Measurements from ENCODE around the gene CDH4. TPM values are rescaled to one million over a fixed set of nuclear protein-coding genes. Genes with fewer than 3 reads are reported as not detected.

The CDH4 gene
- total RNA-seq, 1 experiment from 2014 or later = not detected

DNA sequence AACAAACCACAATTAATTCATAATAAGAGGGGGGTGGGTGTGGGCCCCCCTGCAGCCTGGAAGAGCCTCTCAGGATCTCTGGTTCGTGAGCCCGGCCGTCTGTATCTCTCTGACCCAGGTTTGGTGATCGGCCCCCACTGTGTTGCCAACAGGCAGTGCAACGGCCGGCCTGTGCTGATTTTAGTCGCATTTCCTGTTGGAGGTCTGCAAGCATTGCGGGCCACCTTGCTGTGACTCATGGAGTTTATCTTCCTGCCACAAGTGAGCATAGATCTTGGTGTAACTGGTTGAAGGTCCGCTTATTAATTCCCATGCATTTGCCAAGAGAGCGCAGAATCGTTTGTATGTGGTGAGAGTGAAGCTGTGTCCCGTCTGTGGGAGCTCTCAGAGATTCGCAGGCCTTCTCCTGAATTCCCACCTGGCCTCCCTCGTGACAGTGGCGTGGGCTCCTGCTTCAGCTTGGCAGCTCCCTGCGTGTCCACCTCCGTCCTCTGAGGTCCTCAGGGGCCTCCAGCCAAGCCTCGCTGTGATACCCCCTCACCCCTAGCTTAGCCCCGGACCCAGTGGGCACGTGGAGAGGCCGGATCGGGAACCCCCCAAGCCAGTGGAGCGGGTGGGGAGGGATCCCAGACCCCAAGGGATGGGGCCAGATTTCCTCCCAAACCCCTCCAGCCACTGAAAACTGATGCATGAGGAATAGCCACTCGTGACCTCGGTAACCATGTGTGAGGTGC is 269.8 kb downstream of the CDH4 start:
- no TSS peak for BruUV-seq (replicated peaks)
- TF ChIP-seq EZH2 (IDR thresholded peaks at IDR 0.05; ENCODE audit: low read depth) = no peak
- TF ChIP-seq, protein P1, sequence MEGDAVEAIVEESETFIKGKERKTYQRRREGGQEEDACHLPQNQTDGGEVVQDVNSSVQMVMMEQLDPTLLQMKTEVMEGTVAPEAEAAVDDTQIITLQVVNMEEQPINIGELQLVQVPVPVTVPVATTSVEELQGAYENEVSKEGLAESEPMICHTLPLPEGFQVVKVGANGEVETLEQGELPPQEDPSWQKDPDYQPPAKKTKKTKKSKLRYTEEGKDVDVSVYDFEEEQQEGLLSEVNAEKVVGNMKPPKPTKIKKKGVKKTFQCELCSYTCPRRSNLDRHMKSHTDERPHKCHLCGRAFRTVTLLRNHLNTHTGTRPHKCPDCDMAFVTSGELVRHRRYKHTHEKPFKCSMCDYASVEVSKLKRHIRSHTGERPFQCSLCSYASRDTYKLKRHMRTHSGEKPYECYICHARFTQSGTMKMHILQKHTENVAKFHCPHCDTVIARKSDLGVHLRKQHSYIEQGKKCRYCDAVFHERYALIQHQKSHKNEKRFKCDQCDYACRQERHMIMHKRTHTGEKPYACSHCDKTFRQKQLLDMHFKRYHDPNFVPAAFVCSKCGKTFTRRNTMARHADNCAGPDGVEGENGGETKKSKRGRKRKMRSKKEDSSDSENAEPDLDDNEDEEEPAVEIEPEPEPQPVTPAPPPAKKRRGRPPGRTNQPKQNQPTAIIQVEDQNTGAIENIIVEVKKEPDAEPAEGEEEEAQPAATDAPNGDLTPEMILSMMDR (conservative IDR thresholded peaks at IDR 0.05) = no peak
- intact Hi-C loops (cut with micrococcal nuclease; ENCODE audit: unreplicated experiment) = no loop called here

DNA sequence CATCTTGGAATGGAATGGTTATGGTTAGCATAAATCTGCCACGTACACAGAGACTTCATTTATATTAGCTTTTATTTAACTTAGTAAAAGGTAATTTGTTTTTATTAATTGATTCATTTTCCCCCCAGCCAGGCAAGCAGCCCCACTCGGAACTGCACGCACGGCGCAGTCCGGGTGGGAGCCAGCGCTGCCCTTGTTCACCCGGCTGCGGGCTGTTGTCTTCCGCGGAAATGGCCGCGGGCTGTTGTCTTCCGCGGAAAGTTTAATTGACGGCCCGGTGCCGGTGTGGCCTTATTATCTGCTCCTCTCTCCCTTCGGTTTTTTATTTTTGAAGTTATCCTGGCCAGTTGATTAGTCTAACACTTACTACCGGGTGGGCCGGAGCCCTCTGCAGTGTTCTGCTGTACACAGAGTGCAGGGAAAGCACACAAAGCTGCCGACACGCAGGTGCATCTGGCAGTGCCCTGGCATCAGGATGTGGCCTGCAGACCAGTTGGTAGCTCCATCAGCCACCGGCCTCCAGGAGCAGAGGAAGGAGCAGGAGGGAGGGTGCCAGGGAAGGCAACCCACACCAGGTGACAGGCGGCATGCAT is 270.5 kb downstream of the CDH4 start:
- TF ChIP-seq EZH2 (IDR thresholded peaks at IDR 0.05; ENCODE audit: low read depth) = no peak
- TF ChIP-seq, protein P1 (conservative IDR thresholded peaks at IDR 0.05) = no peak
- no peak overlapping the region for H2AFZ ChIP-seq
- no peak for DNase-seq
- H3K9me2 ChIP-seq (ENCODE audit: insufficient read depth) = no peaks in the 10 kb centered on the region
- H3K4me2 ChIP-seq = no peak overlapping the region
- no TSS peak for BruUV-seq (replicated peaks)
- no peaks in the 10 kb centered on the region for H3K79me2 ChIP-seq (ENCODE audit: low read depth)
- H3K9me3 ChIP-seq (ENCODE audit: insufficient read depth, low read depth) = no peaks in the 10 kb centered on the region
- H3K4me1 ChIP-seq (replicated peaks; ENCODE audit: insufficient read depth) = no peaks in the 10 kb centered on the region
- ChIA-PET CTCF (no interaction called here), POLR2A (ENCODE audit: unreplicated experiment) (no interaction called here)
- intact Hi-C loops (cut with micrococcal nuclease; ENCODE audit: unreplicated experiment) = no loop called here
- H3K27me3 ChIP-seq (ENCODE audit: insufficient read depth, low read depth) = peaks cover 100% of the 10 kb centered on the region
- no peaks in the 10 kb centered on the region for H3K36me3 ChIP-seq (ENCODE audit: low read depth)
- no peak overlapping the region for H3K4me3 ChIP-seq
- H3F3A ChIP-seq (ENCODE audit: insufficient read depth, low read depth) = no peaks in the 10 kb centered on the region
- H3K27ac ChIP-seq = no peak overlapping the region
- H4K20me1 ChIP-seq (ENCODE audit: insufficient read depth) = 0 out of 2 replicates have a peak, but pooled peaks cover 7% of the 10 kb centered on the region

More for the DNA sequence above, 269.8 kb downstream of the CDH4 start:
- ChIA-PET POLR2A (ENCODE audit: unreplicated experiment) (no interaction called here), CTCF (no interaction called here)
- no peaks in the 10 kb centered on the region for H3K9me2 ChIP-seq (ENCODE audit: insufficient read depth)
- H3K79me2 ChIP-seq (ENCODE audit: low read depth) = no peaks in the 10 kb centered on the region
- no peak overlapping the region for H3K4me3 ChIP-seq
- H4K20me1 ChIP-seq (ENCODE audit: insufficient read depth) = 0 out of 2 replicates have a peak, but pooled peaks cover 7% of the 10 kb centered on the region
- H2AFZ ChIP-seq = no peak overlapping the region
- no peaks in the 10 kb centered on the region for H3K4me1 ChIP-seq (replicated peaks; ENCODE audit: insufficient read depth)
- no peak for DNase-seq
- no peaks in the 10 kb centered on the region for H3F3A ChIP-seq (ENCODE audit: insufficient read depth, low read depth)
- H3K9me3 ChIP-seq (ENCODE audit: insufficient read depth, low read depth) = no peaks in the 10 kb centered on the region
- no peak overlapping the region for H3K27ac ChIP-seq
- H3K36me3 ChIP-seq (ENCODE audit: low read depth) = no peaks in the 10 kb centered on the region
- H3K4me2 ChIP-seq = no peak overlapping the region
- peaks cover 100% of the 10 kb centered on the region for H3K27me3 ChIP-seq (ENCODE audit: insufficient read depth, low read depth)

- Histone ChIP-seq H3K27ac (no peak overlapping the region), H3K79me2 (ENCODE audit: low read depth) (no peaks in the 10 kb centered on the region), H3K4me2 (no peak overlapping the region), H3F3A (ENCODE audit: insufficient read depth, low read depth) (no peaks in the 10 kb centered on the region), H3K36me3 (ENCODE audit: low read depth) (no peaks in the 10 kb centered on the region), H3K4me1 (replicated peaks; ENCODE audit: insufficient read depth) (no peaks in the 10 kb centered on the region), H3K9me3 (ENCODE audit: insufficient read depth, low read depth) (no peaks in the 10 kb centered on the region), H4K20me1 (ENCODE audit: insufficient read depth) (0 out of 2 replicates have a peak, but pooled peaks cover 7% of the 10 kb centered on the region), H3K27me3 (ENCODE audit: insufficient read depth, low read depth) (peaks cover 100% of the 10 kb centered on the region), H3K4me3 (no peak overlapping the region), H2AFZ (no peak overlapping the region), H3K9me2 (ENCODE audit: insufficient read depth) (no peaks in the 10 kb centered on the region)
- intact Hi-C loops (cut with micrococcal nuclease; ENCODE audit: unreplicated experiment) = no loop called here
- no peak for DNase-seq
- no TSS peak for BruUV-seq (replicated peaks)
- ChIA-PET CTCF (no interaction called here), POLR2A (ENCODE audit: unreplicated experiment) (no interaction called here)
- no peak for TF ChIP-seq EZH2 (IDR thresholded peaks at IDR 0.05; ENCODE audit: low read depth)
- TF ChIP-seq, protein P1 (conservative IDR thresholded peaks at IDR 0.05) = no peak
Measured at GRCh38 chr20:61523145-61523544, 271.1 kb downstream of the CDH4 start.
